ENCODE measurements around the gene GSN. TPM values are rescaled to one million over a fixed set of nuclear protein-coding genes. Genes with fewer than 3 reads are reported as not detected.
A peak's percentile ranks its signal among the peaks of the same experiment; 100 is the strongest.

GSN gene
- polyA plus RNA-seq, 3 donors from 2014 or later = 199 to 325 (median 226) TPM

GRCh38 chr9:121313458-121314152 lies 45.6 kb downstream of the GSN start:
- Mint-ChIP-seq H3K4me1 (no peaks in the 10 kb centered on the region), H3K27ac (no peak overlapping the region), H3K4me3 (no peak overlapping the region), H3K9me3 (no peaks in the 10 kb centered on the region), H3K36me3 (peaks cover 19 to 46% (median 19%) of the 10 kb centered on the region in 3 donors), H3K27me3 (ENCODE audit: low read depth in 3 of 3) (peaks cover 0 to 2% (median 1%) of the 10 kb centered on the region in 3 donors)
- DNase-seq = no peak

GRCh38 chr9:121316378-121316777 lies 48.4 kb downstream of the GSN start:
- Mint-ChIP-seq H3K4me3 (no peak overlapping the region), H3K4me1 (peaks cover 15 to 17% of the 10 kb centered on the region in 2 donors), H3K27ac (no peak overlapping the region), H3K36me3 (peaks cover 13 to 37% (median 14%) of the 10 kb centered on the region in 3 donors), H3K27me3 (ENCODE audit: low read depth in 3 of 3) (peaks cover 2 to 9% (median 3%) of the 10 kb centered on the region in 3 donors), H3K9me3 (no peaks in the 10 kb centered on the region)
- no peak for DNase-seq

- H3K4me3 Mint-ChIP-seq = no peak overlapping the region
- no peak overlapping the region for H3K27ac Mint-ChIP-seq
- H3K4me1 Mint-ChIP-seq = peaks cover 15 to 21% of the 10 kb centered on the region in 2 donors
- no peak for DNase-seq
- peaks cover 9 to 31% (median 14%) of the 10 kb centered on the region in 3 donors for H3K36me3 Mint-ChIP-seq
- H3K27me3 Mint-ChIP-seq (ENCODE audit: low read depth in 3 of 3) = peaks cover 2 to 9% (median 3%) of the 10 kb centered on the region in 3 donors
- H3K9me3 Mint-ChIP-seq = no peaks in the 10 kb centered on the region
Observed at GRCh38 chr9:121316852-121317373, 49.0 kb downstream of the GSN start.

- peaks cover 2 to 9% (median 3%) of the 10 kb centered on the region in 3 donors for H3K27me3 Mint-ChIP-seq (ENCODE audit: low read depth in 3 of 3)
- peaks cover 24 to 31% of the 10 kb centered on the region in 2 donors for H3K4me1 Mint-ChIP-seq
- H3K9me3 Mint-ChIP-seq = no peaks in the 10 kb centered on the region
- DNase-seq = no peak
- no peak overlapping the region for H3K27ac Mint-ChIP-seq
- peaks cover 13 to 36% (median 17%) of the 10 kb centered on the region in 3 donors for H3K36me3 Mint-ChIP-seq
- no peak overlapping the region for H3K4me3 Mint-ChIP-seq
Observed at GRCh38 chr9:121317737-121318630, 50.0 kb downstream of the GSN start.

GRCh38 chr9:121318631-121319382 lies 50.8 kb downstream of the GSN start:
- Mint-ChIP-seq H3K36me3 (peaks cover 7 to 34% (median 16%) of the 10 kb centered on the region in 3 donors), H3K9me3 (no peaks in the 10 kb centered on the region), H3K27me3 (ENCODE audit: low read depth in 3 of 3) (peaks cover 2 to 11% (median 3%) of the 10 kb centered on the region in 3 donors), H3K4me1 (peaks cover 28 to 39% of the 10 kb centered on the region in 2 donors), H3K27ac (no peak overlapping the region), H3K4me3 (no peak overlapping the region)
- no peak for DNase-seq

- Mint-ChIP-seq H3K4me1 (peaks cover 31 to 42% of the 10 kb centered on the region in 2 donors), H3K36me3 (peaks cover 9 to 32% (median 11%) of the 10 kb centered on the region in 3 donors), H3K4me3 (no peak overlapping the region), H3K27me3 (ENCODE audit: low read depth in 3 of 3) (peaks cover 2 to 11% (median 3%) of the 10 kb centered on the region in 3 donors), H3K27ac (no peak overlapping the region), H3K9me3 (no peaks in the 10 kb centered on the region)
- no peak for DNase-seq
Observed at GRCh38 chr9:121319383-121319780, 51.4 kb downstream of the GSN start.

GRCh38 chr9:121321016-121321503 lies 53.1 kb downstream of the GSN start:
- Mint-ChIP-seq H3K4me3 (peak overlapping the region; percentile 44 to 76 (median 61)), H3K4me1 (peaks cover 45 to 59% of the 10 kb centered on the region in 2 donors), H3K27me3 (ENCODE audit: low read depth in 3 of 3) (peaks cover 2 to 11% (median 3%) of the 10 kb centered on the region in 3 donors), H3K9me3 (no peaks in the 10 kb centered on the region), H3K27ac (peak overlapping the region in 2 of 6 donors; percentile 45 to 79), H3K36me3 (peaks cover 13 to 48% (median 14%) of the 10 kb centered on the region in 3 donors)
- DNase-seq = peak in 2 of 3 donors; percentile 47 to 50

GRCh38 chr9:121322037-121322736 lies 54.2 kb downstream of the GSN start:
- peaks cover 45 to 59% of the 10 kb centered on the region in 2 donors for H3K4me1 Mint-ChIP-seq
- DNase-seq = no peak
- no peaks in the 10 kb centered on the region for H3K9me3 Mint-ChIP-seq
- peak overlapping the region in 3 of 6 donors; percentile 11 to 42 (median 12) for H3K27ac Mint-ChIP-seq
- H3K4me3 Mint-ChIP-seq = peak overlapping the region in 3 of 5 donors; percentile 5 to 57 (median 51)
- H3K36me3 Mint-ChIP-seq = peaks cover 13 to 54% (median 14%) of the 10 kb centered on the region in 3 donors
- H3K27me3 Mint-ChIP-seq (ENCODE audit: low read depth in 3 of 3) = peaks cover 2 to 11% (median 3%) of the 10 kb centered on the region in 3 donors

GRCh38 chr9:121322737-121323448 lies 54.9 kb downstream of the GSN start:
- Mint-ChIP-seq H3K9me3 (no peaks in the 10 kb centered on the region), H3K4me3 (peak overlapping the region in 1 of 5 donors; percentile 57), H3K36me3 (peaks cover 13 to 49% (median 14%) of the 10 kb centered on the region in 3 donors), H3K27me3 (ENCODE audit: low read depth in 3 of 3) (peaks cover 2 to 9% (median 3%) of the 10 kb centered on the region in 3 donors), H3K4me1 (peaks cover 45 to 59% of the 10 kb centered on the region in 2 donors), H3K27ac (peak overlapping the region in 1 of 6 donors; percentile 12)
- no peak for DNase-seq

GRCh38 chr9:121323449-121324151 lies 55.6 kb downstream of the GSN start:
- DNase-seq = no peak
- H3K27ac Mint-ChIP-seq = peak overlapping the region in 1 of 6 donors; percentile 12
- peaks cover 13 to 52% (median 14%) of the 10 kb centered on the region in 3 donors for H3K36me3 Mint-ChIP-seq
- H3K9me3 Mint-ChIP-seq = no peaks in the 10 kb centered on the region
- H3K4me3 Mint-ChIP-seq = no peak overlapping the region
- H3K27me3 Mint-ChIP-seq (ENCODE audit: low read depth in 3 of 3) = peaks cover 2 to 9% (median 3%) of the 10 kb centered on the region in 3 donors
- peaks cover 45 to 59% of the 10 kb centered on the region in 2 donors for H3K4me1 Mint-ChIP-seq

GRCh38 chr9:121324316-121324715 lies 56.4 kb downstream of the GSN start:
- H3K27ac Mint-ChIP-seq = peak overlapping the region in 2 of 6 donors; percentile 35 to 45
- no peak for DNase-seq
- H3K9me3 Mint-ChIP-seq = no peaks in the 10 kb centered on the region
- H3K4me3 Mint-ChIP-seq = no peak overlapping the region
- H3K27me3 Mint-ChIP-seq (ENCODE audit: low read depth in 3 of 3) = peaks cover 2 to 7% (median 3%) of the 10 kb centered on the region in 3 donors
- H3K4me1 Mint-ChIP-seq = peaks cover 45 to 59% of the 10 kb centered on the region in 2 donors
- H3K36me3 Mint-ChIP-seq = peaks cover 13 to 51% (median 18%) of the 10 kb centered on the region in 3 donors

Measured in immature natural killer cell (primary cell).